C4-2B (cell line): ENCODE results near the gene GOLGA7B.

Experiments
- H3K27ac ChIP-seq: fragments of 450-650 bp; 2 replicates; pipeline ENCODE4 v1.5.1; 2017
- CTCF ChIP-seq: fragments of 450-650 bp; conservative IDR thresholded peaks from 2 replicates; pipeline ENCODE4 v1.5.1; 2017; ENCODE audit warnings: mild to moderate bottlenecking
- ZFX ChIP-seq: fragments of 450-650 bp; IDR thresholded peaks from 2 replicates; pipeline ENCODE4 v1.6.1; 2017

The GOLGA7B gene

GRCh38 chr10:97916586-97916985, 66.9 kb downstream of the GOLGA7B start:
- TF ChIP-seq CTCF: no peak
- TF ChIP-seq ZFX: no peak

GRCh38 chr10:97919012-97919411, 69.4 kb downstream of the GOLGA7B start:
- no peak for TF ChIP-seq ZFX
- no peak for TF ChIP-seq CTCF
- H3K27ac ChIP-seq: no peak overlapping the region

More at GRCh38 chr10:97916586-97916985, 66.9 kb downstream of the GOLGA7B start:
- peak overlapping the region; percentile 31 for H3K27ac ChIP-seq

DNA sequence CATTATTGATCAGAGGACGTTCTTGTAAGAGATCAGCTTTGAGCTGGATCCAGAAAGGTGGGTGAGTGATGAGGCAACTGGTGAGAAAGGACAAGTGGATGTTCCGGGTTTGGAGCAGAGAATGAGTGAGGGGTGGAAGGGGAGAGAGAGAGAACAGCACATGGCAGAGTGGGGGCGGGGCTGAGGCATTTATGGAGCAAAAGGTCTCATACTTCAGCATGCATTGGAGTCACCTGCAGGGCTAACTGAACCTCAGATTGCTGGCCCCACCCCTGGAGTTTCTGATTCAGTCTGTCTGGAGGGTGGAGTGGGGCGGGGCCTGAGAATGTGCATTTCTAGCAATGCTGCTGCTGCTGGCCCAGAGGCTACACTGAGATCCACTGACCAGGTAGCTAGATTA, 71.2 kb downstream of the GOLGA7B start:
- H3K27ac ChIP-seq: no peak overlapping the region
- TF ChIP-seq CTCF: no peak
- TF ChIP-seq ZFX: no peak
